OCI-LY7 (cell line): Measurements from ENCODE around the gene ZNF44. TPM values are rescaled to one million over a fixed set of nuclear protein-coding genes. Genes with fewer than 3 reads are reported as not detected.

Experiments used
- BruUV-seq: library from RNA; stranded (reverse); fragments of 400-500 nt; replicated peaks from 2 replicates; lab custom pipeline; 2021; lab: Mats Ljungman, UMichigan
- CTCF ChIA-PET: fragments of 300-600 bp; sonication (Branson Sonifier 250); formaldehyde crosslinking; loops from one replicate; lab custom pipeline; 2022; ENCODE audit warnings: antibody characterized with exemption; ENCODE audit not compliant: unreplicated experiment; lab: Charles Lee
- POLR2A ChIA-PET: fragments of 300-600 bp; sonication (Branson Sonifier 250); formaldehyde crosslinking; loops from one replicate; lab custom pipeline; 2022; ENCODE audit warnings: antibody characterized with exemption; lab: Charles Lee
- DNase-seq: peaks from one replicate; pipeline ENCODE4 v3.0.0-alpha.2; 2015; ENCODE audit warnings: low spot score
- H2AFZ ChIP-seq: fragments of 200-600 bp; sonication (generic), shearing (Covaris generic); 2 replicates; pipeline ENCODE4 v1.6.1; 2014; ENCODE audit warnings: mild to moderate bottlenecking, antibody characterized with exemption, low read length, moderate library complexity
- H3K27ac ChIP-seq: fragments of 200-600 bp; sonication (generic); 2 replicates; pipeline ENCODE4 v1.5.1; 2014; ENCODE audit warnings: mixed run types, low read depth, mild to moderate bottlenecking, moderate library complexity, low read length, inconsistent platforms; ENCODE audit not compliant: poor library complexity, severe bottlenecking
- H3K36me3 ChIP-seq: fragments of 200-600 bp; sonication (generic); 2 replicates; pipeline ENCODE4 v1.6.1; 2014; ENCODE audit warnings: mild to moderate bottlenecking, antibody characterized with exemption, low read length, moderate library complexity, mixed read lengths; ENCODE audit not compliant: insufficient read depth
- H3K4me1 ChIP-seq: fragments of 200-600 bp; sonication (generic); 2 replicates; pipeline ENCODE4 v1.5.1; 2014; ENCODE audit warnings: mild to moderate bottlenecking, low read length; ENCODE audit not compliant: insufficient read depth, poor library complexity, severe bottlenecking
- H3K4me2 ChIP-seq: fragments of 200-600 bp; sonication (generic); 2 replicates; pipeline ENCODE4 v1.6.1; 2014; ENCODE audit warnings: mild to moderate bottlenecking, low read length
- H3K4me3 ChIP-seq: fragments of 200-600 bp; sonication (generic); 2 replicates; pipeline ENCODE4 v1.5.1; 2014; ENCODE audit warnings: mild to moderate bottlenecking, low read depth, low read length; ENCODE audit not compliant: poor library complexity, severe bottlenecking
- H3K79me2 ChIP-seq: fragments of 200-600 bp; sonication (generic); 2 replicates; pipeline ENCODE4 v1.6.1; 2016; ENCODE audit warnings: low read depth, mild to moderate bottlenecking, low read length, moderate library complexity, mixed read lengths; ENCODE audit not compliant: insufficient read depth
- H3K9me2 ChIP-seq: fragments of 200-600 bp; sonication (generic); 2 replicates; pipeline ENCODE4 v1.6.1; 2016; ENCODE audit warnings: mild to moderate bottlenecking, low read length, mixed read lengths; ENCODE audit not compliant: insufficient read depth
- H3K9me3 ChIP-seq: fragments of 200-600 bp; sonication (generic); 2 replicates; pipeline ENCODE4 v1.6.1; 2014; ENCODE audit warnings: mild to moderate bottlenecking, mixed run types, low read length, mixed read lengths
- H4K20me1 ChIP-seq: fragments of 200-600 bp; sonication (generic); 2 replicates; pipeline ENCODE4 v1.6.1; 2014; ENCODE audit warnings: mild to moderate bottlenecking, antibody characterized with exemption, low read length, moderate library complexity, mixed read lengths; ENCODE audit not compliant: insufficient read depth
- CTCF ChIP-seq: fragments of 200-600 bp; sonication (generic); conservative IDR thresholded peaks from 2 replicates; pipeline ENCODE4 v1.5.1; 2014; ENCODE audit warnings: mild to moderate bottlenecking, antibody characterized with exemption, low read length, moderate library complexity, mixed read lengths
- EZH2phosphoT487 ChIP-seq: fragments of 200-600 bp; sonication (generic); IDR thresholded peaks from 2 replicates; pipeline ENCODE4 v1.6.1; 2018; ENCODE audit warnings: low read depth, borderline replicate concordance, mild to moderate bottlenecking, mixed run types, antibody characterized with exemption, low read length, moderate library complexity, mixed read lengths
- intact Hi-C: fragments of 100-400 bp; cut with micrococcal nuclease; formaldehyde crosslinking; loops from one replicate; pipeline ENCODE4 v1.10.0; 2022; ENCODE audit not compliant: unreplicated experiment
- total RNA-seq, 2 experiments: library from RNA; depleted of rRNA in 1 of 2; stranded (reverse); fragments of >200 nt in 1 of 2; shearing (Covaris generic) in 1 of 2; gene quantifications; 2 replicates each; pipeline ENCODE4 v1.2.3, GENCODE V29; 2014 to 2022

Gene ZNF44
- total RNA-seq, 2 experiments from 2014 or later = 4.1 to 10.6 TPM

DNA sequence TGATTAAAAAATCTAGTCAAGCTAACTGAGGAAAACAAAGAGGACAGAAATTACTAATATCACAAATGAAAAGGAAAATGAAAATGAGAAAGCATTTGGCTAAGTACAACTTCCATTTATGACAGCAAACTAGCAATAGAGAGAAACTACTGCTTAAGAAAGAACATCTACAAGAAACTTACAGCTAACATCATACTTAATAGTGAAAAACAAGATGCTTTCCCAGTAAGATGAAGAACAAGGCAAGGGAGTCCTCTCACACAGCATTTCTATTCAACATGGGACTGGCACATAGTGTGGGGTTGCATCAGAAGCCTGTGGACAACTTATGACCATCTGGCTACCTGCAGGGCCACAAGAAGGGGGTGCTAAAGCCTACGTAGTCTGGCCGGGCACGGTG lies 39.3 kb downstream of the ZNF44 start:
- TF ChIP-seq EZH2phosphoT487 (no peak), CTCF (no peak)
- Histone ChIP-seq H3K27ac (no peak overlapping the region), H3K4me3 (no peak overlapping the region), H4K20me1 (no peaks in the 10 kb centered on the region), H3K79me2 (no peaks in the 10 kb centered on the region), H3K36me3 (no peaks in the 10 kb centered on the region), H3K4me1 (no peaks in the 10 kb centered on the region), H3K4me2 (no peak overlapping the region), H2AFZ (no peak overlapping the region), H3K9me2 (no peaks in the 10 kb centered on the region), H3K9me3 (no peaks in the 10 kb centered on the region)
- DNase-seq = no peak
- no TSS peak for BruUV-seq
- ChIA-PET POLR2A (no interaction called here), CTCF (no interaction called here)
- intact Hi-C loops = no loop called here

DNA sequence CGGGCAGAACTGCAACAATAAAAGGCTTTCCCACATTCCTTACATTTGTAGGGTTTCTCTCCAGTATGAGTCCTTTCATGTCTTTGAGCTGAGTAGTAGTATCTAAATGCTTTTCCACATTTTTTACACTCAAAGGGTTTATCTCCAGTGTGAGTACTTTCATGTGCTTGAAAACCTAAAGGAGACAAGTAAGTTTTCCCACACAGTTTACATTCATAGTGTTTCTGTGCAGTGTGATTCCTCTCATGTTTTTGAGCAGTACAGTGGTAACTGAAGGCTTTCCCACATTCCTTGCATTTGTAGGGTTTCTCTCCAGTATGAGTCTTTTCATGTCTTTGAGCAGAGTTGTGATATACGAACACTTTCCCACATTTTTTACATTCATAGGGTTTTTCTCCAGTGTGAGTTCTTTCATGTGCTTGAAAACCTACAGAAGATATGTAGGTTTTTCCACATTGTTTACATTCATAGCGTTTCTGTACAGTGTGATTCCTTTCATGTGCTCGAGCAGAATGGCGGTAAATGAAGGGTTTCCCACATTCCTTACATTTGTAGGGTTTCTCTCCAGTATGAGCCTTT lies 47.0 kb downstream of the ZNF44 start:
- TF ChIP-seq EZH2phosphoT487 (no peak), CTCF (no peak)
- ChIA-PET POLR2A (no interaction called here), CTCF (no interaction called here)
- no TSS peak for BruUV-seq
- H3K4me1 ChIP-seq = no peaks in the 10 kb centered on the region
- no peaks in the 10 kb centered on the region for H3K9me2 ChIP-seq
- no peak overlapping the region for H3K4me2 ChIP-seq
- H3K27ac ChIP-seq = no peak overlapping the region
- no peaks in the 10 kb centered on the region for H3K36me3 ChIP-seq
- DNase-seq = no peak
- H4K20me1 ChIP-seq = no peaks in the 10 kb centered on the region
- no peaks in the 10 kb centered on the region for H3K79me2 ChIP-seq
- intact Hi-C loops = no loop called here
- peaks cover 17% of the 10 kb centered on the region for H3K9me3 ChIP-seq
- no peak overlapping the region for H2AFZ ChIP-seq
- no peak overlapping the region for H3K4me3 ChIP-seq

- BruUV-seq = no TSS peak
- Histone ChIP-seq H3K4me1 (no peaks in the 10 kb centered on the region), H3K27ac (no peak overlapping the region), H3K79me2 (no peaks in the 10 kb centered on the region), H2AFZ (no peak overlapping the region), H3K9me2 (no peaks in the 10 kb centered on the region), H3K4me2 (no peak overlapping the region), H3K4me3 (no peak overlapping the region), H3K9me3 (peaks cover 17% of the 10 kb centered on the region), H3K36me3 (no peaks in the 10 kb centered on the region), H4K20me1 (no peaks in the 10 kb centered on the region)
- no peak for TF ChIP-seq EZH2phosphoT487
- peak; percentile 67 for TF ChIP-seq CTCF
- ChIA-PET CTCF (no interaction called here), POLR2A (no interaction called here)
- DNase-seq = peak; percentile 20
- intact Hi-C loops = no loop called here
These were observed 50.3 kb downstream of the ZNF44 start for GRCh38 chr19:12244370-12244769.
